ENCODE data around the gene PTX4. TPM values are rescaled to one million over a fixed set of nuclear protein-coding genes. Genes with fewer than 3 reads are reported as not detected.

PTX4 gene
- total RNA-seq, 1 donor from 2014 or later: not detected

GRCh38 chr16:1458336-1458976 lies 30.3 kb downstream of the PTX4 start:
- Histone ChIP-seq H3K4me1 (no peaks in the 10 kb centered on the region), H3K27ac (no peak overlapping the region), H3K9me3 (no peaks in the 10 kb centered on the region), H3K36me3 (peaks cover 84% of the 10 kb centered on the region), H3K27me3 (ENCODE audit: low read depth) (no peaks in the 10 kb centered on the region), H3K4me3 (no peak overlapping the region)
- DNase-seq (no peak), ATAC-seq (no peak)
- TF ChIP-seq CTCF (IDR thresholded peaks at IDR 0.05): no peak
- intact Hi-C loops (cut with DNase I): no loop called here

GRCh38 chr16:1457489-1458245 lies 31.1 kb downstream of the PTX4 start:
- ATAC-seq (no peak), DNase-seq (no peak)
- Histone ChIP-seq H3K4me3 (no peak overlapping the region), H3K9me3 (no peaks in the 10 kb centered on the region), H3K36me3 (peaks cover 84% of the 10 kb centered on the region), H3K4me1 (no peaks in the 10 kb centered on the region), H3K27me3 (ENCODE audit: low read depth) (no peaks in the 10 kb centered on the region), H3K27ac (no peak overlapping the region)
- no peak for TF ChIP-seq CTCF (IDR thresholded peaks at IDR 0.05)
- intact Hi-C loops (cut with DNase I): no loop called here

- Histone ChIP-seq H3K27me3 (ENCODE audit: low read depth) (no peaks in the 10 kb centered on the region), H3K4me1 (no peaks in the 10 kb centered on the region), H3K36me3 (peaks cover 91% of the 10 kb centered on the region), H3K9me3 (no peaks in the 10 kb centered on the region), H3K4me3 (no peak overlapping the region), H3K27ac (no peak overlapping the region)
- no peak for DNase-seq
- no peak for ATAC-seq
- no peak for TF ChIP-seq CTCF (IDR thresholded peaks at IDR 0.05)
- intact Hi-C loops (cut with DNase I): no loop called here
Observed at GRCh38 chr16:1456951-1457350, 31.8 kb downstream of the PTX4 start.

- no peak for DNase-seq
- ATAC-seq: no peak
- no peak overlapping the region for H3K27ac ChIP-seq
- intact Hi-C loops (cut with DNase I): no loop called here
- H3K9me3 ChIP-seq: no peaks in the 10 kb centered on the region
- TF ChIP-seq CTCF (IDR thresholded peaks at IDR 0.05): no peak
- H3K4me1 ChIP-seq: no peaks in the 10 kb centered on the region
- H3K4me3 ChIP-seq: no peak overlapping the region
- peaks cover 92% of the 10 kb centered on the region for H3K36me3 ChIP-seq
- H3K27me3 ChIP-seq (ENCODE audit: low read depth): no peaks in the 10 kb centered on the region
Observed at GRCh38 chr16:1455190-1456171, 33.3 kb downstream of the PTX4 start.

GRCh38 chr16:1454561-1454960 lies 34.2 kb downstream of the PTX4 start:
- Histone ChIP-seq H3K27ac (no peak overlapping the region), H3K36me3 (peaks cover 95% of the 10 kb centered on the region), H3K9me3 (no peaks in the 10 kb centered on the region), H3K4me1 (no peaks in the 10 kb centered on the region), H3K27me3 (ENCODE audit: low read depth) (no peaks in the 10 kb centered on the region), H3K4me3 (no peak overlapping the region)
- DNase-seq (no peak), ATAC-seq (no peak)
- intact Hi-C loops (cut with DNase I): no loop called here
- TF ChIP-seq CTCF (IDR thresholded peaks at IDR 0.05): no peak

Data from lower lobe of right lung (tissue), 2 donors.